Activated T-cell treated with anti-CD3 and anti-CD28 coated beads for 1 hour (primary cell): ENCODE results near the gene SYT8.
"Not testable (repeated sequence)": the region's sequence is repeated elsewhere in the genome, so short reads cannot be mapped to it uniquely, and the experiment has no call there.

Experiments
- DNase-seq: peaks from one replicate; pipeline ENCODE4 v3.0.0-alpha.2; 2020; ENCODE audit warnings: low read depth

SYT8 gene

GRCh38 chr11:1834779-1835670 lies at the start of gene SYT8:
TSS of gene SYT8 (plus strand) at chr11:1834990. CDS start at chr11:1835106, 116 bp downstream.
- DNase-seq = no peak

GRCh38 chr11:1785749-1786413 lies 48.9 kb upstream of the SYT8 start:
- DNase-seq = no peak

GRCh38 chr11:1786466-1786865 lies 48.3 kb upstream of the SYT8 start:
- no peak for DNase-seq

- DNase-seq = no peak
These were observed 42.9 kb upstream of the SYT8 start for GRCh38 chr11:1791912-1792311.

- no peak for DNase-seq
These were observed 42.3 kb upstream of the SYT8 start for GRCh38 chr11:1792461-1792860.

GRCh38 chr11:1793081-1793480 lies 41.7 kb upstream of the SYT8 start:
- DNase-seq = no peak

- no peak for DNase-seq
These were observed 38.3 kb upstream of the SYT8 start for GRCh38 chr11:1796413-1797011.

GRCh38 chr11:1797391-1798125 lies 37.2 kb upstream of the SYT8 start:
- no peak for DNase-seq

- DNase-seq = no peak
These were observed 31.5 kb upstream of the SYT8 start for GRCh38 chr11:1803246-1803645.

- DNase-seq = not testable (repeated sequence)
These were observed 30.8 kb upstream of the SYT8 start for GRCh38 chr11:1803835-1804519.

GRCh38 chr11:1805525-1805924 lies 29.3 kb upstream of the SYT8 start:
- DNase-seq = no peak

- DNase-seq = no peak
These were observed 27.4 kb upstream of the SYT8 start for GRCh38 chr11:1807264-1807995.

GRCh38 chr11:1810761-1811160 lies 24.0 kb upstream of the SYT8 start:
- no peak for DNase-seq

GRCh38 chr11:1812274-1812673 lies 22.5 kb upstream of the SYT8 start:
- no peak for DNase-seq

- DNase-seq = no peak
These were observed 22.0 kb upstream of the SYT8 start for GRCh38 chr11:1812801-1813200.

GRCh38 chr11:1813356-1813755 lies 21.4 kb upstream of the SYT8 start:
- not testable (repeated sequence) for DNase-seq

GRCh38 chr11:1814691-1815090 lies 20.1 kb upstream of the SYT8 start:
- no peak for DNase-seq

- DNase-seq = no peak
These were observed 19.5 kb upstream of the SYT8 start for GRCh38 chr11:1815311-1815710.

- no peak for DNase-seq
These were observed 19.0 kb upstream of the SYT8 start for GRCh38 chr11:1815751-1816150.

- no peak for DNase-seq
These were observed 17.8 kb upstream of the SYT8 start for GRCh38 chr11:1817000-1817399.

GRCh38 chr11:1817511-1817910 lies 17.3 kb upstream of the SYT8 start:
- DNase-seq = no peak
